ENCODE data around the gene TBC1D22A.

Gene TBC1D22A

DNA sequence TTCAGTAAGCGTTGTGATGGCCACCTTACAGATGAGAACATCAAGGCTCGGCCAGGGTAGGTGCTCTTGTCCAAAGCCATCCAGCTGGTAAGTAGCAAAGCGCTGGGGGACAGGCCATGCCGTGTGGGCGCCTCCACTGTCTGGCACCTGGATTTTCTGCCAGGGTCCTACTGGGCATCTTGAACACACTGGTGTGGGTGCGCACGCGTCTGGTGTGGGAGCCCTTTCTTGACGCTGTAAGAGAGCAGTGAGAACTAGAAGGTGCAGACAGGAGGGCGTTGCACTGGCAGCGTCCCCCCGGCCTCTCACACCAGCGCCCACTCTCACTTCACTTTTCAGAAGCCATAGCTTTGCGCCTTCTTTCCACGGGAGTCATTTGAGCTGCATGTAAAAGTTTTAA, 296.6 kb downstream of the TBC1D22A start:
- no peak for DNase-seq (ENCODE audit: low read depth in 2 of 2)

DNA sequence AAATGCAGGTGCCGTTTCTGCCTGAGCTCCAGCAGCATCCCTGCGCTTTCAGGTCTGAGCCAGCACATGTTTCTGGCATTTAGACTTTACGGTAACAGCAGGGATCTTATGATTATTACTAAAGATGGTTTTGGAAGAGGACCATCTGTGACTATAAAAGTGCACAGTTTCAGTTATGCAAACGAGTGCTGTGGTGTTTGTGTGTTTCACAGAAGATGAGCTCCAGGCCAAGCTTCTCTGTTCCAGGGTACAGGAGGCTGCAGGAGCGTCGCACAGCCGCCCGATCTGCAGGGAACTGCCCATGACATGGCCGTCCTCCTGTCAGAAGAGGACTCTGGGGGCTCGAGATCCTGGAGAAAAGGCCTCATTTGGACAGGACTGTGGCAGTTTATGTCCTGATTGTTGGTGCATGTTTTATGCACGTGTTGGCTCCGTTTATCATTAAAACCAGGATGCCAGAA, 297.3 kb downstream of the TBC1D22A start:
- no peak for DNase-seq (ENCODE audit: low read depth in 2 of 2)

DNA sequence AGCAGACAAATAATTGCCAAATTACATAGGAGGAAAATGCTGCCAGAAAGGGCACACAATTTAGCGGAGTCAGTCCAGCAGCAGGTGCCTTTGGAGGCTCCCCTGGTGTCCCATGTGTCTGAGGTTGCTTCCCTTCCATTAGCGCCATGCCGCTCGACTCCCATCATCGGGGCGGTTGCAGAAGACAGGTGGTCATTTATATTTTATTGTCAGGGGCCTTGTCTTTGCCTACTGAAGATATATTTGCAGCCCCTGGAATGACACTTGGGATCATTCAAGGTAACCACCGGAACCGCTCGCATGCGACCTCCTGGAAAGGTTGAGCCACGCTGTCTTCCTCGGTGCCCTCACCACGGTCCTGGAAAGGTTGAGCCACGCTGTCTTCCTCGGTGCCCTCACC, 298.3 kb downstream of the TBC1D22A start:
- no peak for DNase-seq (ENCODE audit: low read depth in 2 of 2)

DNA sequence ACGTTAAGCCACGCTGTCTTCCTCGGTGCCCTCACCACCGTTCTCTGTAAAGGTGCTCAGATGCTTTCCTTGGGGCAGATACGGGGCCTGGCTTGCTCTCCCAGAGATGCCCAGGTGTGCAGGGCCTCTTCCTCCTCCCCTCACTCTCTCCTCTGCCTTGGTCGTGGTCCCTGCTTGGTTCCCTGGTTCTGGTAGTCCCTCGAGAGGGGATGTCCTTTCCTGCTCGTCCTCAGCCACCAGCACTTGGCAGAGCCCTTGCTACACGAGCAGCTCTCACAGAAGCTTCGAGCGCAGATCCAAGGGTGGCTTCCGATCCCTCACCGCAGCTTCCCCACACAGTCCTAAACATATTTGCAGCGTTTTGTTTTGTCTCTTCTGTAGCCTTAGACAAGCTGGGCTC, 298.8 kb downstream of the TBC1D22A start:
- DNase-seq (ENCODE audit: low read depth in 2 of 2) = no peak

DNA sequence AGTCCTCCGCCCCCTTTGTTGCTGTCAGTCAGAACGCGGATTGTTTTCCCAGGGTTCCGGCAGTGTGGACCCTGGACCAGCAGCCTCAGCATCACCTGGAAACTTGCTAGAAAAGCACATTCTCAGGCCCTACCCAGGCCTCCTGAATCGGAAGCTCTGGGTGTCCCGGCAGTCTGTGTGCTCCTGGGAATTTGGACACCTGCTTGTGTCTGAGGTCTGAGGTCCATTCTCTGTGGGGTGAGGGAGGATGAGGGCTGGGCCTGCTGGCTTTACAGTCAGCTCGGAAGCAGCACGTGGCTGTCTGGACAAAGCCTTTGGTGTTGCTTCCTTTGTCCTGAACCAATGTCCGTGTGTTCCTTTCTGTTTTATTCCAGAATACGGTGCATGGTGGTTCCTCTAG, 299.7 kb downstream of the TBC1D22A start:
- DNase-seq (ENCODE audit: low read depth in 2 of 2) = no peak

DNA sequence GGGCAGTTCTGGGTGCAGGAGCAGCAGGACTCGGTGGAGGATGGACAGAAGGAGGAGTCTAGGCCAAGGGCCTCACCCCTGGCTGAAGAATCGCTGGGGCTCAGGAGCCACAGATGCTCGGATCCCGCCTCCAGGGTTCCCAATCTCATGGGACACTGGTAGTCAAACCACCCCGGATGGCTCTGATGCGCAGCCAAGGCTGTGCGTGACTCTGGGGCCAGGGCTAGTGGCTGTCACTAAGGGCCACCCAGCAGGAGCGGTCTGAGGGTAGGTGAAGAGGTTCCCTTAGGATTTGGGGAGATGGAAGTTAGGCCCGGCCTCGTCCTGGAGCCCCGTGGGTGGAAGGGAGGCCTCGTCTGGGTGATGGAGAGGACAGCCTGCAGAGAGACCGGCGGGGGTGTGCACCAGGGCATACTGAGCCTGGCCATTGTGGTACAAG, 300.6 kb downstream of the TBC1D22A start:
- no peak for DNase-seq (ENCODE audit: low read depth in 2 of 2)

DNA sequence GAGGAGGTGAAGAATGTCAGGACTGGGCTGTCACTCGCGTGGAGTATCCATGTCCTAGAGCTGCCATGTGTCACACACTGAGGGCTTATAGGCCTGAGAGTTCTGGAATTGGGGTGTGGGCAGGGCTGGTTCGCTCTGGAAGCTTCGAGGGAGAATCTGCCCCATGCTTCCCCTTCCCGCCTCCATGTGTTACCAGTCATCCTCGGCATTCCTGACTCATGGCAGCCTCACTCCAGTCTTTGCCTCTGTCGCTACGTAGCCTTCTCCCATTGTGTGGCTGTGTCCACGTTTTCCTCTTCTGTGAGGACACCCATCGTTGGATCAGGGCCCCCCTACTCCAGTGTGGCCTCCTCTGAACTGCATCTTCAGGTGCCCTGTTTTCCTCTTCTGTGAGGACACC, 301.2 kb downstream of the TBC1D22A start:
- no peak for DNase-seq (ENCODE audit: low read depth in 2 of 2)

DNA sequence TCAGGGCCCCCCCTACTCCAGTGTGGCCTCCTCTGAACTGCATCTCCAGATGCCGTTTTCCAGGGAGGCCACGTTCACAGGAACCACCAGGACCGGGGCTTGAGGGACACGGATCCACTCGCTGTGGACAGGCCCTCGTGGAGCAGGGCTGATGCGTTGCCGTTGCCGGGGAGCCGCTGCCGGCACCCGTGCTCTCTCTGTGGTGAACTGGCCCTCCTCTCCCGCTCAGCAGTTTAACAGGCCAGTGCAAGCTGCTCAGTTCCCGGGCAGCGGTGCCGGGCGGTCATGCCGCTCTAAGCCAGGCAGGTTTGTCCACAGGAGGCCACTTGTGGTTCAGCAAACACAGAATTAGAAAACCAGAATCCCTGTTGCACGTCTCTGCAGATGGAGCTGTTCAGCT, 301.6 kb downstream of the TBC1D22A start:
- DNase-seq (ENCODE audit: low read depth in 2 of 2) = no peak

DNA sequence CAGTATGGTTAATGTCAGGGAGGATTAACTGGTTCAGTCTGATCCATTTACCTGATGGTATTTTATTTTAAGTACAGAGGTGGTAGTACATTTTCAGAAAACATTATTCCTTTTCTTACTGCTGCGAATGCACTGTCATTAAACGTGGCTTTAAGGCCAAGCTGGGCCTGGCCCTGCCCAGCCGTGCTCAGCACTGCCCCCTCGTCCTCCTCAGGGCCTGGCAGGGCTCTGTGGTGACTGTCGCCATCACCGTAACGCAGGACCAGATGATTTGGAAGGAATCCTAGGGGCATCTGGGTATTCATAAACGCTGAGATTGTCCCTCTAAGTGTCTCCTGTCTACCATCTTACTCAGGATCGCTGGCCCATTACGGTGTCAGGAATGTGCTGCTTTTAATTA, 302.0 kb downstream of the TBC1D22A start:
- DNase-seq (ENCODE audit: low read depth in 2 of 2) = no peak

DNA sequence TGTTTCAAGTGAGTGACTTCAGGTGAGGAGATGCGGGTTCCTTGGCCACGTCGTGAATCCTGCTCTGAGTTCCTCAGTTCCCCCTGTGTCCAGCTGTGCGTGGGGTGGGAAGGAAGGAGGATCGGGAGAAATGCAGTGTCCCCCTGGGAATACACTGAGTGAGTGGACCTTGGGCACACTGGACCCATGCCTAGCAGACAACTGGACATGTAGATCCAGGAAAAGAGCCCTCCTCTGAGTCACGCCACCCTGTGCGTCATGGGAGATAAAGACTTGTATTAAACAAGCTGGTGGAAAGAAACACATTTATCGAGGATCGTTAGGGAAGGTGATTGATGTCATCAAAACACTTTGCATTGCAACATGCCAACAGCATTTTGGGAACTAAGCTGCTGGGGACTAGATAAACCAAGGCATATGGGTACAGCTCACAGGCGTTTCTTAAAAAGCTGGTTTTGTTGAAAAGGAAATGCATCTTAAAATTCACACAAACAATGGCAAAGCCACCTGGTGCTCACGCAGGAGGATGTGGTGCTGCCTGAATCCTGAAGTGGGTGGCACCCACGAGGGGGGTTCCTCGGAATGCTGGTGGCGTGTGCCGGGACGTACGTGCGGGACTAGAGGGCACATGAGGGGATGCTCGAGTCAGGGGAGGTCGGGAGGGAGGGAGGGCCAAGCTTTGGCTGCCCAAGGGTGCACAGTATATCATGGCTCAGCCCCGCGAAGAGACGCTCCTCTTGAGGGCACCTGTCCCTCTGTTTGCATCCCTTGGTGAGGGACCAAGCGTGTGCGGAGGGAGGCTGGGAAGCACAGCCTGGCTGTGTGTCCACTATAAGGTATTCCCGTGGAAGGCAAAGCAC, 303.5 kb downstream of the TBC1D22A start:
- no peak for DNase-seq (ENCODE audit: low read depth in 2 of 2)

DNA sequence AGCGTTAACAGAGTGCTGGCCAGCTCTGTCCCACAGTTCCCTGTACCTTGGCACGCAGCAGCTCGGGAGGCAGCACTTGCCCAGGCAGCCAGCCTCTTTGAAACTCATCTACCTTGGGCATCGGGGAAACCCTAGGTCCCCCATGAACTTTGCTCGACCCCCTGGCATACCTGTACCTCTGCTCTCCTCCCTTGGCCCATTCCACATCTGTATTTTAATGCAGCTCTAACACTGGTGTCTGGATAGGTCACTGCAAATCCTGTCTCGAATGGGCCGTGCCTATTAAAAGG, 304.1 kb downstream of the TBC1D22A start:
- no peak for DNase-seq (ENCODE audit: low read depth in 2 of 2)

DNA sequence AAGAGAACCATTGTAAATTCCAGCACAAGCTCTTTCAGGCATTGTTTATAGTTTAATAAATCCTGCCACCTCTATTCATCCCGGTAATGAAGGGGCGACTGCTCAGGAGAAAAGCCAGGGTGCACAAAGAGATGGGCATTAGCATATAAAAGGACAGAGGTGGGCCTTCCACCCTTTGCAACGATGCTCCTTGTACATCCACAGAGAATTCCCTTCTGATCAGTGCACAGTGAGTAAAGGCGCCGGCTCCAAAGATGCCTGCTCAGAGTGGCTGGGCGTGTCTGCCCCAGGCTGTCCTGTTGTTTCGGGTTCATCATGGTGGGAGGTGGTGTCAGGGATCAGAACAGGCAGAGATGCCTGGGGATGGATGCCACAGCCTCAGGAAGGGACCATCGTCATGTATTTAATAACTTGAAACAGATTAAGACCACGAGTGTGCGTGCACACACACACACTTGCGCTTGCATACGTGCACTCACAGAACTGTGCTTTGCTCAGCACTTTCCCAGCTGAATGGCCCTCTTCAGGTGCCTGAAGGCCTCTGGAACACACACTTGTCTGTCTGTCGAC, 305.0 kb downstream of the TBC1D22A start:
- no peak for DNase-seq (ENCODE audit: low read depth in 2 of 2)

DNA sequence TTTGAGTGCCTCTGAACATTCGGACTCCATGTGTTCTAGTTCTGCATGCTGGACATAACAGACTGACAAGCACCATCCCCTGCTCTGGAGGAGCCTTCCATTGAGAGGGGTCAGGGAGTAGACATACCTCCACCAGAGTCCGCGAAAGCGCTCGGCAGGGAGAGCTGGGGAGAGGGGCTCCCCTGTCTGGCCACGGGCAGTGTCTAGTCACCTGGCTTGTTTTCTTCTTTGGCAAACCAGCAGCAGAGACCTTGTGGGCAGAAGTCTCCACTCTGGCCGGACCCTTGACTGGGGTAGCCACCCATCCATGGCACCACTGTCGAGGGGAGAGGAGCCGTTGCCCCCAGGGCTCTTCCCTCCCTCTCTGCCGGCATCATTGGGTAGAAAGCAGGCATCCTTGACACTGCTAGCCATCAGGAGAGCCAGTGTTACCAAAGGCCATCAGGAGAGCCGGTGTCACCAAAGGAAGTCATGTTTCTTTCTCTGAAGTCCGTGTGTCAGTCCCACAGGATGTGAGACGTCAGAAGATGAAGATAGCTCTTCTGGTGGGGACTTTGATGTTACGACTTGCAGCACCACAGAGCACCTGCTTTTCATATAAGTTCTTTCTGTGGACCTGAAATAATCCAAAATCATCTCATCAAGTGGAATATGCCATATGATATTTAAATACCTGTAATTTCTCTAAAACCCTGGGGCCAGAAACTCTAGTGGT, 305.6 kb downstream of the TBC1D22A start:
- no peak for DNase-seq (ENCODE audit: low read depth in 2 of 2)

DNA sequence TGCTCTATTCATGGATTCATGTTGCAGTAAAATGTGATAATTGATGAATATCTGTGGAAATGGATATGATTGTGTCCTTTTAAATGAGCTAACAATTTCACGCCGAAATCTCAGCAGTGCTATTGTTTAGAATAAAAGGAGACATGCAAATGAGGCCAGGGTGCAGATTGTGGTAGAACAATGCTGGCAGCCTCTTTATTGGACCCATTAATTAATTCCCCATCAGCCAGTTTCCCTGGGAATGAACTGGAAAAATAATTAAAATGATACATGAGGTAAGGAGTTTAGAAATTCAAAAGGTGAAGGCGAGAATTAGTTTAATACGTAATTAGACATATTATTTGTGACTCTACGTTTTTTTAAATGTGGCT, 306.2 kb downstream of the TBC1D22A start:
- no peak for DNase-seq (ENCODE audit: low read depth in 2 of 2)

DNA sequence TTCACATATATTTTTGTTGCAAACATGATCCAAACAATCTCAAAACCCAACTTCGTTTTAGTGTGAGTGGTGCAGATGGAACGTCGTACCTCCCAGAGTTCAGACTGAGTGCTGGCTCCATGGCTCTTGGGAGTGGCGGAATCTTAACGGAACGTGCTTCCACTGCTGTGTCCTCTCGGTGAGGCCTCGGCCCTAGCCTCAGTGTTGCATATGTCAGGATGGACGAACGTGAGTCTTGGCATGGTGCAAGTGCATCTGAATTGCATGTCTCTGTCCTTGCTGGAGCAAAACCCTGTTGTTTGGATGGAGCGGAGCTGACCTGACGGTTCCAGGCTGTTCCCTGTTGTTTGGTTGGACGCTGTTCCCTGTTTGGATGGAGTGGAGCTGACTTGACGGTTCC, 306.8 kb downstream of the TBC1D22A start:
- no peak for DNase-seq (ENCODE audit: low read depth in 2 of 2)

DNA sequence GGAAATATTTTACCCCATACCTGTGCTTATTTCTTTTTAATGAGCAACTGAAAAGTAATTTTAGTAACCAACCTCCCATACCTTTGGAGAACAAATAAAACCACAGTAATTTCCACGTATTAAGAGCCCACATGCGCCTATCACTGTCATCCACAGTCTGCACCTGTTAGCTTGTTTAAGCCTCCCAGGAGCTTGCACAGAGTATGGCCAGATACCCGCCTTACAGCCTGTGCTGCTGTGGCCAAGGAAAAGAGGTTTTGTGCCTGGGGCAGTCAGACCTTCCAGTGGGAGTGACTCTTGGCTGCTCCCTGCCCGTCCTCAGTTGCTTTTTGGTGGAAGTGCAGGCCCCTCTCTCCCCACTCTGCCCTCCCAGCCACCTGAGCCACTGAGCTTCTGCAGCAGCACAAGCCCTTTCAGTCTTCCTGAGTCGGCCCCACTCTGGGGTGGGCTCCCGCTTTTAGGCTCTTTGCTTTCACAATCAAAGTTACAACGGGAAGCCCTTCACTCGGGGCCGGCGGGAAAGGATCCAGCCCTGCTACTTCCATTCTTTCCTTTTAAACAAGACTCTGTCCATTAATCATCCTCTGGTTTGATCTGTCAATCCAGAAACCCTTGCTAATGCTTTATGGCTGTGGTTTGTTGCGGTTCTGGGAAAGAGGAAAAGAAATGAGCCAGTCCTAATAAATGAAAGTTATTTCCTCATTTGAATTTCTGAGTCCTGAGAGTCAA, 308.8 kb downstream of the TBC1D22A start:
- DNase-seq (ENCODE audit: low read depth in 2 of 2) = no peak

DNA sequence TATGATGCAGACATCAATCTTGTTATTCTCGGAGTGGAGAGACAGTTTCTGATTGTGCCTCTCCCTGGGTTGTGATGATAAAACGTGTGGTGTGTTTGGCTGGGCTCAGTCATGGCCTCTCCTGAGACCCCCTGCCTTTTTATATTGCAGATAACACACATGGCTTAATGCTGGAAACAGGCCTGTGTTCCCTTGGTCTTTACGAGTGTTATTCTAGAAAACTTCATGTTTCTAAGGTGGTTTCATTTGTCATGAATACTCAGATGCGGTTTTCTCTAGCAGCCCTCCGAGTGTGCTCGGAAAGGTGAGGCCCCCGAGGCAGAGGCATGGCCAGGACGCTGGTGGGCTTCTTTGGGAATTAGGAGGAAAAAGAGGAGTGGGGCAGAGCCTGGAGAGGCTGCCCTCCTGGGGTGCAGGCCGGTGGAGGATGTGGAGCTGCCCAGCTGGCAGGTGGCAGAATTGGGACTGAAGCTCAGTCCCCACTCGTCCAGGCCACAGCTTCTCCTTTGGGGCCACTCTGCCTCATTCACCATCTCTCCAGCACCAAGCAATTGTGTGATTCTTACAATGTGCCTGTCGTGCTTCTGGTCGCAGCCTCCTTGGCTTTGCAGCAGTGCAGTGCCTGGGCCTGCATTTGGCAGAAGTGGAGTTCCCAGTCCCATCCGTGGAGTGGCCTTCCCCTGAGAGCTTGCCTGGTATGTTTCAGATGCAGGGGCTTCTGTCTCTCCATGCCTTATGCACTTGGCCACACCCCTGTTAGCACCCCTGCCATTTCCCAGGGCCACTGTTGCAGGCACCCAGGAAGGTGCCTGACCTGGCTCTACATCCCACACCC, 309.6 kb downstream of the TBC1D22A start:
- no peak for DNase-seq (ENCODE audit: low read depth in 2 of 2)

DNA sequence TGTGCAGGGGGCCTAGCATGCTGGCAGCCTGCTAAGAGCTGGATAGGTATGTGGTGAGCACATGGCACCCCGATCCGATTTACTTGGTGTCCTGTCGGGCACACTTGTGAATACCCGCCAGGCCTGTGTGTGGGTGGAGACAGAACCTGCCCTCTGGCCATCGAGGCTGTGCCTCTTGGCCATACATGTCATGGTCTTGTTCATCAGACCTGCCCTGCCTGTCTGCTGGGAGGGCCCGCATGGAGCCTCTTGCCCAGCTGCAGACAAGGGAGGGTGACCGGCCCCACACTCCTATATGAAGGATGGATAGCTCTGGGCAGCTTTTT, 310.2 kb downstream of the TBC1D22A start:
- no peak for DNase-seq (ENCODE audit: low read depth in 2 of 2)

DNA sequence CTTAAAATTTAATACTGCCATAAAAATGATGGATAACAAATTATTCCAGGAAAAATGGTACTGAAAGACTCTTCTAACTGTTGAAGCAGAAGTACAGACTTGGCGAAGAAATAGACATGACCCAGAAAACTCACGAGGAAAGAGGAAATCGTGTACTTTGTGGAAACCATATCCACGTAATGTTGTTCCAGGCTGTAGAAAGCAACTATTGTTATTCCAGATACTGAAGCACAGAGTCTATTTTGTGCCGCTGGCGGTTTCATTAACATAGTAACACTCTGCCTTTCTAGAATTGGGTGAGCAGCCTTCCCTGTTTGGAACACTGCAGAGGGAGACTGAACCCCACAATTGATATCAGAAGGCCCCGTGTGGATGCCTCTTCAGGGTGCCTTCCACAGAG, 310.6 kb downstream of the TBC1D22A start:
- no peak for DNase-seq (ENCODE audit: low read depth in 2 of 2)

DNA sequence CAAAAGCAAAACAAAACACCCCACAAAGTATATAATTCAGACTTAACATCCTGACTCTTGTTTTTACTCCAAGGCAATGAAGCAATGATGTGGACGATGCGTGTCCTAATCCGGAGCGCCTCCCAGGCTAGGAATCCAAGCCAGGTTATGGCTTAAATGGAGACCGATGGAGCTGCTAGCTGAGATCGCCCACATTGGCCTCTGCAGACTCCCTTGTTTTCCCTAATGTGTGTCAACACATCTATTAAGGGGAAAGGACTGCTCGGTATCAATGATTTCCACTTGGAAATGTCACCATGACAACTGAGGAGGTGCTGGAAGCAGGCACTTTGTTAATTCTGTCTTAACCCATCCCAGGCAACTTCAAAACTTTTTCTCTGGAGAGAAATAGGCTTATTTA, 311.7 kb downstream of the TBC1D22A start:
- DNase-seq (ENCODE audit: low read depth in 2 of 2) = no peak

DNA sequence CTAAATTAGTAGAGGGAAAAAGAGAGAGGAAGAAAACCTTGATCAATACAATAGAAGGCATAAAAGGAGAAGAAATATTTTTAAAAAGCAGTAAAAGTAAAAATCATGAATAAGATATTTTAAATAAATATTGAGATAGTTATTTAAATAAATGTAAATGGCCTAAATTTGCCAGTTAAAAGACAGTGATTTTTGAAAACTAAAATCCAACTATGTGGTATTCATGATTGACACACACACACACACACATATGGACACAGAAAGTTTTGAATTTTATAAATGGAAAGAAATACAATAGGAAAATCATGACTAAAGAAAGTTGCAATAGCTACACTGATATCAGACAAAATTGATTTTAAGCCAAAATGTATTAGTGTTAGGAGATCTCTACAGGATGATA, 313.1 kb downstream of the TBC1D22A start:
- no peak for DNase-seq (ENCODE audit: low read depth in 2 of 2)

DNA sequence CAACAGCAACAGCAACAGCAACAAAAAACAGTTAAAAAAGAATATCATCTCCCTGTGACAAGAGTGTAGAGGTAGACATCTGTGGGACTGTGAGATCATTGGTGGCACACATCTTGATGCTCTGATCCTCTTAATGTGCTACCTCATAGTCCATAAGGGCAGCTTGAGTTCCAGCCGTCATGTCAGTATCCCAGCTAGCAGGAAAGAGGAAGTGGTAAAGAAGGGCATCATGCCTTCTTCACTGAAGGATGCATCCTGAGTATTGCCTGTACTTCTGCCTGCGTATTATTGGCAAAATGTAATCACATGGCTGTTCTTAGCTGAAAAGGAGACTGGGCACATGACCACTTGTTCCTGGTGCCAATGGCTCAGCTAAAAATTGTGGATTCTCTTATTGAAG, 314.3 kb downstream of the TBC1D22A start:
- no peak for DNase-seq (ENCODE audit: low read depth in 2 of 2)

All from stimulated activated CD4-positive, alpha-beta T cell treated with anti-CD3 and anti-CD28 coated beads, Interleukin-12 subunit alpha, Interleukin-12 subunit beta, amount 100 ng/mL, for 24 hours (primary cell).